ENCODE measurements around the gene ASIC1.
"Not testable (repeated sequence)": the region's sequence is repeated elsewhere in the genome, so short reads cannot be mapped to it uniquely, and the experiment has no call there.

The ASIC1 gene

GRCh38 chr12:50061946-50062686, 4.7 kb downstream of the ASIC1 start:
- no peak for DNase-seq

GRCh38 chr12:50062728-50063460, 5.5 kb downstream of the ASIC1 start:
- no peak for DNase-seq

GRCh38 chr12:50065726-50066310, 8.4 kb downstream of the ASIC1 start:
- no peak for DNase-seq

- DNase-seq, result no peak
These were observed 9.0 kb downstream of the ASIC1 start for GRCh38 chr12:50066402-50066801.

- no peak for DNase-seq
These were observed 11.7 kb downstream of the ASIC1 start for GRCh38 chr12:50069069-50069468.

- no peak for DNase-seq
These were observed 12.1 kb downstream of the ASIC1 start for GRCh38 chr12:50069539-50069938.

- DNase-seq, result peak; percentile 68
These were observed 13.1 kb downstream of the ASIC1 start for GRCh38 chr12:50070314-50071060.

- no peak for DNase-seq
These were observed 15.0 kb downstream of the ASIC1 start for GRCh38 chr12:50072198-50072907.

- DNase-seq, result no peak
These were observed 15.8 kb downstream of the ASIC1 start for GRCh38 chr12:50073206-50073605.

GRCh38 chr12:50073712-50074111, 16.3 kb downstream of the ASIC1 start:
- no peak for DNase-seq

- DNase-seq, result peak; percentile 80 to 81
These were observed 17.8 kb downstream of the ASIC1 start for GRCh38 chr12:50074936-50075807.

- no peak for DNase-seq
These were observed 18.4 kb downstream of the ASIC1 start for GRCh38 chr12:50075808-50076170.

- no peak for DNase-seq
These were observed 19.7 kb downstream of the ASIC1 start for GRCh38 chr12:50077099-50077498.

- no peak for DNase-seq
These were observed 20.9 kb downstream of the ASIC1 start for GRCh38 chr12:50078281-50078680.

- DNase-seq, result no peak
These were observed 22.4 kb downstream of the ASIC1 start for GRCh38 chr12:50079771-50080170.

GRCh38 chr12:50081096-50081808, 23.9 kb downstream of the ASIC1 start:
- no peak for DNase-seq

GRCh38 chr12:50082644-50083043, 25.2 kb downstream of the ASIC1 start:
- no peak for DNase-seq

- no peak for DNase-seq
These were observed 25.9 kb downstream of the ASIC1 start for GRCh38 chr12:50083301-50083700.

GRCh38 chr12:50084409-50084774, 27.0 kb downstream of the ASIC1 start:
- DNase-seq, result not testable (repeated sequence)

GRCh38 chr12:50084775-50085614, 27.6 kb downstream of the ASIC1 start, which contains the start of gene SMARCD1:
SMARCD1 (plus strand) TSS chr12:50085342; CDS start chr12:50085370, 28 bp downstream.
- DNase-seq, result peak; percentile 75 to 79

All from stimulated activated CD4-positive, alpha-beta T cell treated with anti-CD3 and anti-CD28 coated beads, Interleukin-2, amount 100 ng/mL, for 48 hours (primary cell).